ENCODE measurements around the gene KIF2C. TPM values are rescaled to one million over a fixed set of nuclear protein-coding genes. Genes with fewer than 3 reads are reported as not detected.
"Not testable (repeated sequence)": the region's sequence is repeated elsewhere in the genome, so short reads cannot be mapped to it uniquely, and the experiment has no call there.

The KIF2C gene
- total RNA-seq, 2 donors from 2014 or later = 42.0 to 72.7 TPM

GRCh38 chr1:44760876-44761275 lies 21.2 kb downstream of the KIF2C start:
- no peaks in the 10 kb centered on the region for H3K4me1 Mint-ChIP-seq
- Histone ChIP-seq H3K4me3 (ENCODE audit: low read length) (no peak overlapping the region), H3K36me3 (ENCODE audit: control insufficient read depth, insufficient read depth, low read length) (peaks cover 69% of the 10 kb centered on the region), H3K9ac (ENCODE audit: extremely low read depth, low read length, poor library complexity, severe bottlenecking) (no peak overlapping the region), H3K4me1 (ENCODE audit: control insufficient read depth, insufficient read depth, low read length) (no peaks in the 10 kb centered on the region), H3K27ac (ENCODE audit: low read depth, low read length) (no peak overlapping the region), H3K27me3 (ENCODE audit: control insufficient read depth, insufficient read depth, low read length, poor library complexity, severe bottlenecking) (no peaks in the 10 kb centered on the region), H3K9me3 (ENCODE audit: control insufficient read depth, low read length) (no peaks in the 10 kb centered on the region)
- H3K4me3 Mint-ChIP-seq = no peak overlapping the region
- DNase-seq = no peak
- H3K27me3 Mint-ChIP-seq (ENCODE audit: insufficient read depth) = no peaks in the 10 kb centered on the region
- 93 to 100% methylated on average over 3 of the region's 3 CpGs for WGBS, 2 experiments (ENCODE audit: insufficient coverage in 1 of 2, insufficient read length in 1 of 2)
- peaks cover 65% of the 10 kb centered on the region for H3K36me3 Mint-ChIP-seq (ENCODE audit: low read depth)
- no peak for TF ChIP-seq CTCF (conservative IDR thresholded peaks at IDR 0.05)
- no peaks in the 10 kb centered on the region for H3K9me3 Mint-ChIP-seq
- no peak overlapping the region for H3K27ac Mint-ChIP-seq

- H3K9me3 Mint-ChIP-seq; H3K4me3 Mint-ChIP-seq; DNase-seq; H3K27me3 ChIP-seq (ENCODE audit: control insufficient read depth, insufficient read depth, low read length, poor library complexity, severe bottlenecking); H3K4me1 ChIP-seq (ENCODE audit: control insufficient read depth, insufficient read depth, low read length); H3K4me1 Mint-ChIP-seq; H3K9ac ChIP-seq (ENCODE audit: extremely low read depth, low read length, poor library complexity, severe bottlenecking); H3K27ac Mint-ChIP-seq; H3K27me3 Mint-ChIP-seq (ENCODE audit: insufficient read depth); H3K27ac ChIP-seq (ENCODE audit: low read depth, low read length); H3K4me3 ChIP-seq (ENCODE audit: low read length); H3K9me3 ChIP-seq (ENCODE audit: control insufficient read depth, low read length): not testable (repeated sequence)
- H3K36me3 ChIP-seq (ENCODE audit: control insufficient read depth, insufficient read depth, low read length) = peaks cover 38% of the 10 kb centered on the region
- WGBS, 2 experiments (ENCODE audit: insufficient coverage in 1 of 2, insufficient read length in 1 of 2) = 96 to 97% methylated on average over 6 of the region's 6 CpGs
- peaks cover 42% of the 10 kb centered on the region for H3K36me3 Mint-ChIP-seq (ENCODE audit: low read depth)
Measured at GRCh38 chr1:44766421-44766820, 26.8 kb downstream of the KIF2C start.

- H3K36me3 ChIP-seq (ENCODE audit: control insufficient read depth, insufficient read depth, low read length) = peaks cover 38% of the 10 kb centered on the region
- DNase-seq = peak; percentile 97
- peaks cover 45% of the 10 kb centered on the region for H3K36me3 Mint-ChIP-seq (ENCODE audit: low read depth)
- no peaks in the 10 kb centered on the region for H3K4me1 ChIP-seq (ENCODE audit: control insufficient read depth, insufficient read depth, low read length)
- H3K9me3 ChIP-seq (ENCODE audit: control insufficient read depth, low read length) = no peaks in the 10 kb centered on the region
- WGBS, 2 experiments (ENCODE audit: insufficient coverage in 1 of 2, insufficient read length in 1 of 2) = 0% methylated on average over 44 to 65 of the region's 65 CpGs
- peak within 1 kb of the TSS; percentile 94 for H3K27ac ChIP-seq (ENCODE audit: low read depth, low read length)
- no peaks in the 10 kb centered on the region for H3K27me3 Mint-ChIP-seq (ENCODE audit: insufficient read depth)
- H3K4me1 Mint-ChIP-seq = peaks cover 17% of the 10 kb centered on the region
- H3K9ac ChIP-seq (ENCODE audit: extremely low read depth, low read length, poor library complexity, severe bottlenecking) = peak within 1 kb of the TSS; percentile 98
- no peaks in the 10 kb centered on the region for H3K9me3 Mint-ChIP-seq
- peak within 1 kb of the TSS; percentile 87 for H3K4me3 Mint-ChIP-seq
- H3K4me3 ChIP-seq (ENCODE audit: low read length) = peak within 1 kb of the TSS; percentile 98
- H3K27ac Mint-ChIP-seq = peak within 1 kb of the TSS; percentile 97
- no peak for TF ChIP-seq CTCF (conservative IDR thresholded peaks at IDR 0.05)
- H3K27me3 ChIP-seq (ENCODE audit: control insufficient read depth, insufficient read depth, low read length, poor library complexity, severe bottlenecking) = no peaks in the 10 kb centered on the region
Measured at GRCh38 chr1:44775078-44775929, 35.7 kb downstream of the KIF2C start, which contains the start of gene RPS8. Gene RPS8 (plus strand): TSS chr1:44775540. CDS start chr1:44775597, 57 bp downstream.

Measured in endodermal cell (in vitro differentiated cells).